Measurements from ENCODE around the gene IL36G. TPM values are rescaled to one million over a fixed set of nuclear protein-coding genes. Genes with fewer than 3 reads are reported as not detected.
"Not testable (repeated sequence)": the region's sequence is repeated elsewhere in the genome, so short reads cannot be mapped to it uniquely, and the experiment has no call there.

Gene IL36G
- total RNA-seq (not detected), total RNA-seq (0 to 0.17 (median 0) reads per million in 29 experiments)
- total RNA-seq (2013): not detected

DNA sequence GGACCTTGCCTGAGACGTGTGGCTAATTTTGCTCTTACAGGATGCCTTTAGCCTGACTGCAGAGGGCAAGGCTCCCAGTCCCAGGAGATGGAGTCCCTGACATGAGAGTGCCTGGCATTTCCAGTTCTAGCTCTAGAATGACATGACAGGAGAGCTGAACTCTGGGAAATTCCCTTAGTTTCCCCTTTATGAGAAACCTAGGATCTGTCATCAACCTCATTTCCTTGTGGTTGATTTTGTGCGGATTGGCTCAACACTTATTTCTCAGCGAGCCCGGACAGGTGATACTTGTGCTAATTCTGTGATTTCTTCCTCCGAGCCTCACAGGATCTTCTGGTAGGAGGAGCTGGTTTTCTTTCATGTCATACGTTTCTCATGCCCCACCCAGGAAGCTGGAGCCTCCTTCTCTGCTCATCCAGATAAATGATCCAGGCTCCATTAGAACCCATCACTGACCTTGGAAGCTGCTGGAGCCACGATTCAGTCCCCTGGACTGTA lies at the start of gene IL36G:
IL36G (plus strand) TSS at position 448 of the 498 bp plus-strand sequence. CDS start 633 bp downstream, outside the sequence.
- 50% methylated on average over 1 of the region's 7 CpGs for WGBS (ENCODE audit: insufficient coverage)
- no peaks in the 10 kb centered on the region for H3K36me3 Mint-ChIP-seq
- peaks cover 0 to 8% of the 10 kb centered on the region in 2 experiments for H3K27me3 ChIP-seq (replicated peaks in 1 of 2; ENCODE audit: control insufficient read depth in 2 of 2, extremely low read depth in 1 of 2, insufficient read depth in 2 of 2, low read length in 1 of 2)
- H3K27ac ChIP-seq (ENCODE audit: low read length): no peak within 1 kb of the TSS
- peaks cover 0 to 6% of the 10 kb centered on the region in 2 donors for H3K27me3 Mint-ChIP-seq
- no peaks in the 10 kb centered on the region for H3K36me3 ChIP-seq (ENCODE audit: control insufficient read depth in 2 of 2, extremely low read depth in 1 of 2, insufficient read depth in 1 of 2, low read length in 1 of 2)
- ChIA-PET POLR2A (no interaction called here), CTCF (no interaction called here)
- ATAC-seq (replicated peaks in 1 of 4): no peak
- no peaks in the 10 kb centered on the region for H3K9me3 Mint-ChIP-seq
- H3K9me3 ChIP-seq: no peaks in the 10 kb centered on the region
- H3K4me1 ChIP-seq (ENCODE audit: control insufficient read depth in 1 of 2, extremely low read depth in 1 of 2, insufficient read depth in 2 of 2, low read length in 2 of 2): peaks cover 15 to 24% of the 10 kb centered on the region in 2 experiments
- DNase-seq: no peak
- H3K4me1 Mint-ChIP-seq: peaks cover 4 to 35% (median 26%) of the 10 kb centered on the region in 3 donors
- H3K27ac Mint-ChIP-seq: no peak within 1 kb of the TSS
- no peak within 1 kb of the TSS for H3K4me3 Mint-ChIP-seq
- no peak within 1 kb of the TSS for H3K4me3 ChIP-seq (ENCODE audit: control insufficient read depth in 1 of 2, extremely low read depth in 1 of 2, low read length in 1 of 2)

DNA sequence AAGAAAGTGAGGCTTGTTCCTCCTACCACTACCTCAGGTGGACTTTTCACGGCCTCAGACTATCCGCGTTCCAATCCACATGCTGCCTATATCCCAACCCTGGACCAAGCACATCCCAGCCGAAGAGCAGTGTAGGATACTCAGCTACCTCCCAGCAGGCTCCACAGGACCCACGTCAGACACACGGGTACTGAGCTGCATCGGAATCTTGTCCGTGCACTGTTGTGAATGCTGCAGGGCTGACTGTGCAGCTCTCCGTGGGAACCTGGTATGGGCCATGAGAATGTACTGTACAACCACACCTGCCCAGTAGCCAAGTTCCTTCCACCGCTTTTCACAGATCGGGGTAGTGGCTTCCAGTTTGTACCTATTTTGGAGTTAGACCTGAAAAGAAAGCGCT lies 44.5 kb upstream of the IL36G start:
- DNase-seq (no peak), ATAC-seq (replicated peaks in 1 of 4) (no peak)
- 90% methylated on average over 9 of the region's 12 CpGs for WGBS (ENCODE audit: insufficient coverage)
- POLR2A ChIA-PET: no interaction called here
- H3K4me1 ChIP-seq (ENCODE audit: control insufficient read depth in 1 of 2, extremely low read depth in 1 of 2, insufficient read depth in 2 of 2, low read length in 2 of 2): no peaks in the 10 kb centered on the region
- no peak overlapping the region for H3K27ac ChIP-seq (ENCODE audit: low read length)
- no peaks in the 10 kb centered on the region for H3K36me3 ChIP-seq (ENCODE audit: control insufficient read depth in 2 of 2, extremely low read depth in 1 of 2, insufficient read depth in 1 of 2, low read length in 1 of 2)
- peaks cover 0 to 7% of the 10 kb centered on the region in 2 experiments for H3K27me3 ChIP-seq (replicated peaks in 1 of 2; ENCODE audit: control insufficient read depth in 2 of 2, extremely low read depth in 1 of 2, insufficient read depth in 2 of 2, low read length in 1 of 2)
- Mint-ChIP-seq H3K9me3 (no peaks in the 10 kb centered on the region), H3K36me3 (no peaks in the 10 kb centered on the region), H3K4me3 (no peak overlapping the region), H3K27ac (no peak overlapping the region), H3K4me1 (peaks cover 0 to 3% (median 0%) of the 10 kb centered on the region in 3 donors), H3K27me3 (peaks cover 0 to 8% of the 10 kb centered on the region in 2 donors)
- CTCF ChIA-PET: no interaction called here
- no peak overlapping the region for H3K4me3 ChIP-seq (ENCODE audit: control insufficient read depth in 1 of 2, extremely low read depth in 1 of 2, low read length in 1 of 2)
- no peaks in the 10 kb centered on the region for H3K9me3 ChIP-seq

DNA sequence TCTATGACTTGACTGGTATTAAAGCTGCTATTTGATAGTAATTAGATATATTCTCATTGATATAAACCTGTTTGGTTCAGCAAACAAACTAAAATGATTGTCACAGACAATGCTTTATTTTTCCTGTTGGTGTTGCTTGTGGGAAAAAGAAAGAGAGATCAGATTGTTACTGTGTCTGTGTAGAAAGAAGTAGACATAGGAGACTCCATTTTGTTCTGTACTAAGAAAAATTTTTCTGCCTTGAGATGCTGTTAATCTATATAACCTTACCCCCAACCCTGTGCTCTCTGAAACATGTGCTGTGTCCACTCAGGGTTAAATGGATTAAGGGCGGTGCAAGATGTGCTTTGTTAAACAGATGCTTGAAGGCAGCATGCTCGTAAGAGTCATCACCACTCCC lies 43.7 kb upstream of the IL36G start:
- DNase-seq; H3K4me1 ChIP-seq (ENCODE audit: control insufficient read depth in 1 of 2, extremely low read depth in 1 of 2, insufficient read depth in 2 of 2, low read length in 2 of 2); ATAC-seq (replicated peaks in 1 of 4); CTCF ChIA-PET; H3K4me3 ChIP-seq (ENCODE audit: control insufficient read depth in 1 of 2, extremely low read depth in 1 of 2, low read length in 1 of 2); H3K27ac Mint-ChIP-seq; POLR2A ChIA-PET; H3K4me1 Mint-ChIP-seq; H3K4me3 Mint-ChIP-seq; H3K9me3 ChIP-seq; H3K27ac ChIP-seq (ENCODE audit: low read length); H3K27me3 Mint-ChIP-seq; H3K27me3 ChIP-seq (replicated peaks in 1 of 2; ENCODE audit: control insufficient read depth in 2 of 2, extremely low read depth in 1 of 2, insufficient read depth in 2 of 2, low read length in 1 of 2); H3K36me3 ChIP-seq (ENCODE audit: control insufficient read depth in 2 of 2, extremely low read depth in 1 of 2, insufficient read depth in 1 of 2, low read length in 1 of 2); H3K9me3 Mint-ChIP-seq; H3K36me3 Mint-ChIP-seq: not testable (repeated sequence)
- WGBS (ENCODE audit: insufficient coverage): no CpG with 5 or more reads among the region's 2 CpGs

DNA sequence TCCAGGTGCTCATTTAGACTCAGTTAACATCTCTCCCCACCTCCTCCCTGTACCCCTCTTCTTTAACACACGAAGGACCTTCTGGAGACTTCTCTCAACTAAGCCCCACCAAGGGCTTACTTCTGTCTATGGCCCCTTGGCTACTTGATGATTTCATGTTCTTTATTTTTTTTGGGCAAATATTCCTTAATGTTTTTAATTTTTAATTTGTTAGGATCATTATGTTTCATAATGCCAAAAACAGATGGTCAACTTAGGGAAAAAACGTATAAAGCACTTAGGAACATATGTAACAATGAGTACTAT lies 40.9 kb upstream of the IL36G start:
- no peaks in the 10 kb centered on the region for H3K36me3 ChIP-seq (ENCODE audit: control insufficient read depth in 2 of 2, extremely low read depth in 1 of 2, insufficient read depth in 1 of 2, low read length in 1 of 2)
- ATAC-seq (replicated peaks in 1 of 4) (no peak), DNase-seq (no peak)
- no peaks in the 10 kb centered on the region for H3K9me3 ChIP-seq
- H3K9me3 Mint-ChIP-seq: no peaks in the 10 kb centered on the region
- peaks cover 0 to 5% (median 0%) of the 10 kb centered on the region in 3 donors for H3K4me1 Mint-ChIP-seq
- ChIA-PET POLR2A (no interaction called here), CTCF (no interaction called here)
- WGBS (ENCODE audit: insufficient coverage): no CpG with 5 or more reads among the region's 2 CpGs
- H3K27me3 Mint-ChIP-seq: peaks cover 0 to 4% of the 10 kb centered on the region in 2 donors
- no peak overlapping the region for H3K4me3 Mint-ChIP-seq
- H3K27ac Mint-ChIP-seq: no peak overlapping the region
- no peaks in the 10 kb centered on the region for H3K36me3 Mint-ChIP-seq
- H3K4me3 ChIP-seq (ENCODE audit: control insufficient read depth in 1 of 2, extremely low read depth in 1 of 2, low read length in 1 of 2): no peak overlapping the region
- H3K4me1 ChIP-seq (ENCODE audit: control insufficient read depth in 1 of 2, extremely low read depth in 1 of 2, insufficient read depth in 2 of 2, low read length in 2 of 2): peaks cover 0 to 4% of the 10 kb centered on the region in 2 experiments
- H3K27me3 ChIP-seq (replicated peaks in 1 of 2; ENCODE audit: control insufficient read depth in 2 of 2, extremely low read depth in 1 of 2, insufficient read depth in 2 of 2, low read length in 1 of 2): peaks cover 0 to 7% of the 10 kb centered on the region in 2 experiments
- no peak overlapping the region for H3K27ac ChIP-seq (ENCODE audit: low read length)

DNA sequence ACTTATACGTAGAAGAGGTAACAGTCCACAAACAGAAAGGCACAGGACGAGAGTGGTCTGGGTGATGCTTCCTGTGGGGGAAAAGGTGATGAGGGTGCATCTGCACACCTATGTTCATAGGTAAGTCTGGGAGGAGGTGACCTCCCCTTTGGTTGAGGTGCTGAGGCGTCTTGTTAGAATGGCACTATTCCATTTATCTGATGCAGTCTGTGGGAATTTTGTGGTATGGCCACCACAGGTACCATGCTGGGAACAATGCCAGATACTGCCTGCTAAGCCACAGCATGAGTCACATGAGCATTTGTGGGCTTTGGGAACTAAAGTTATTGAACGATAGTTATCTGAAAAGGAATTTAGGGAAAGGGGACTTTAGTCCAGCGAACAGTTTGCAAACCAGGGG lies 38.9 kb upstream of the IL36G start:
- WGBS (ENCODE audit: insufficient coverage): 54% methylated on average over 4 of the region's 5 CpGs
- peaks cover 0 to 5% of the 10 kb centered on the region in 2 experiments for H3K4me1 ChIP-seq (ENCODE audit: control insufficient read depth in 1 of 2, extremely low read depth in 1 of 2, insufficient read depth in 2 of 2, low read length in 2 of 2)
- no peaks in the 10 kb centered on the region for H3K9me3 ChIP-seq
- Mint-ChIP-seq H3K4me3 (no peak overlapping the region), H3K9me3 (no peaks in the 10 kb centered on the region), H3K27ac (no peak overlapping the region), H3K27me3 (peaks cover 0 to 4% of the 10 kb centered on the region in 2 donors), H3K36me3 (no peaks in the 10 kb centered on the region), H3K4me1 (peaks cover 0 to 5% (median 0%) of the 10 kb centered on the region in 3 donors)
- ATAC-seq (replicated peaks in 1 of 4): no peak
- DNase-seq: peak in 4 of 35 experiments; percentile 3 to 20 (median 10)
- CTCF ChIA-PET: no interaction called here
- H3K4me3 ChIP-seq (ENCODE audit: control insufficient read depth in 1 of 2, extremely low read depth in 1 of 2, low read length in 1 of 2): no peak overlapping the region
- POLR2A ChIA-PET: no interaction called here
- H3K27ac ChIP-seq (ENCODE audit: low read length): no peak overlapping the region
- no peaks in the 10 kb centered on the region for H3K36me3 ChIP-seq (ENCODE audit: control insufficient read depth in 2 of 2, extremely low read depth in 1 of 2, insufficient read depth in 1 of 2, low read length in 1 of 2)
- peaks cover 0 to 3% of the 10 kb centered on the region in 2 experiments for H3K27me3 ChIP-seq (replicated peaks in 1 of 2; ENCODE audit: control insufficient read depth in 2 of 2, extremely low read depth in 1 of 2, insufficient read depth in 2 of 2, low read length in 1 of 2)

DNA sequence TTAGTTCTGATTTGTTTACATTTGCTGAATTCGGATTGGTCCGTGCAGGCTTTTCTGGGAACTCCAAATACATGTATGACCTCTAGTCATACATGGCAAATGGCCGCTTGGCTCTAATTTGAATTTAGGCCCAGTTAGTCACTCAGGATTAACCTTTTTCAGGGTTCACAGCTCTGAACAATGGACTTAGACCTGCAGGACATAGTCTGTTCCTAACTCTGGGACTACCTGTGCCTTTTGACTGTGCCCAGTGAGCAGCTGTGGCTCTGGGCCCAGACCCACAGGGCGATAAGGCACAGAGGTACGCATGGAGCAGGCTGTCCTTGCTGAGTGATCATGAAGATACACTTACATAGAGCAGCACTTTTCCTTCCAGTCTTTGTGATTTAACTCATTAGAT lies 38.4 kb upstream of the IL36G start:
- peaks cover 0 to 5% of the 10 kb centered on the region in 2 experiments for H3K4me1 ChIP-seq (ENCODE audit: control insufficient read depth in 1 of 2, extremely low read depth in 1 of 2, insufficient read depth in 2 of 2, low read length in 2 of 2)
- no peak for ATAC-seq (replicated peaks in 1 of 4)
- Mint-ChIP-seq H3K4me3 (no peak overlapping the region), H3K27me3 (peaks cover 0 to 4% of the 10 kb centered on the region in 2 donors), H3K27ac (no peak overlapping the region), H3K9me3 (no peaks in the 10 kb centered on the region), H3K36me3 (no peaks in the 10 kb centered on the region), H3K4me1 (peaks cover 0 to 5% (median 0%) of the 10 kb centered on the region in 3 donors)
- H3K9me3 ChIP-seq: no peaks in the 10 kb centered on the region
- H3K27ac ChIP-seq (ENCODE audit: low read length): no peak overlapping the region
- POLR2A ChIA-PET: no interaction called here
- no peak overlapping the region for H3K4me3 ChIP-seq (ENCODE audit: control insufficient read depth in 1 of 2, extremely low read depth in 1 of 2, low read length in 1 of 2)
- no peak for DNase-seq
- no peaks in the 10 kb centered on the region for H3K36me3 ChIP-seq (ENCODE audit: control insufficient read depth in 2 of 2, extremely low read depth in 1 of 2, insufficient read depth in 1 of 2, low read length in 1 of 2)
- 100% methylated on average over 2 of the region's 5 CpGs for WGBS (ENCODE audit: insufficient coverage)
- CTCF ChIA-PET: no interaction called here
- peaks cover 0 to 3% of the 10 kb centered on the region in 2 experiments for H3K27me3 ChIP-seq (replicated peaks in 1 of 2; ENCODE audit: control insufficient read depth in 2 of 2, extremely low read depth in 1 of 2, insufficient read depth in 2 of 2, low read length in 1 of 2)

Measured in T-cell (primary cell).